ENCODE measurements around the gene THADA. TPM values are rescaled to one million over a fixed set of nuclear protein-coding genes. Genes with fewer than 3 reads are reported as not detected.

THADA gene
- total RNA-seq, 2 experiments from 2014 or later, result 34.5 to 35.2 TPM

DNA sequence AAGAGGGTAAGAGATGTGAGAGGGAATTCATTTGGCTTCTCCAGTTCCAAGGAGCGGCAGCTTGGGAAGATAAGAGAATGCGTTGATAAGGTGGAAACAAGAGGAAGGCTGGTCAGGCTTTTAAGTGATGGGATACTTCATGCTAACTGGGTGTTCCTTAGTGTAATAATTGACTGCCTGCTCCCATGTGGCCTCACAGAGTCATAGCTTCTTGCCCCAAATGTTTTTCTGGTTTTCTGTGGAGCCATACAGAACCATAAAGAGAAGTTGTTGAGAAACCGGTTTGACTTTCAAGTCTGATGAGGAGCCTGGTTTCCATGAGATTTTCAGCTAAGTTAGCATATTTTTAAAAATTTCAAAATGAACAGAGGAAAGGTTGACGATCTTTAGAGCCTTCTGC is 272.0 kb downstream of the THADA start:
- Mint-ChIP-seq H3K4me3 (no peak overlapping the region), H3K36me3 (peaks cover 16% of the 10 kb centered on the region), H3K9me3 (no peaks in the 10 kb centered on the region), H3K27ac (no peak overlapping the region), H3K4me1 (no peaks in the 10 kb centered on the region), H3K27me3 (no peaks in the 10 kb centered on the region)
- no peak for DNase-seq

DNA sequence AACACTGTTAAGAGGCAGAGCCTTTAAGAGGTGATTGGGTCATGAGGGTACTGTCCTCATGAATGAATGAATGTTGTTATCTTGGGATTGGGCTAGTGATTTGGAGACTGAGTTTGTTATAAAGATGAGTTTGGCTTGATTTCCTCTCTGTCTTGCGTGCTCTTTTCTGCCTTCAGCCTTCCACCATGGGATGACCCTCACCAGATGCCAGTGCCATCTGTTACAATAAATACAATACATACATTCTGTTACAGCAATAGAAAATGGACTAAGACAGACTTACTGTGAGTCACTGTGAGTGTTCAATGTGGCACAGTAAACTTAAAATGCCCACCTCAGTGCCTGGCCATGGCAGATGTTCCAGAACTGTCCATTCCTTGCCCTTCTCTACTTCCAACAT is 274.4 kb downstream of the THADA start:
- H3K4me1 Mint-ChIP-seq, result no peaks in the 10 kb centered on the region
- no peak overlapping the region for H3K27ac Mint-ChIP-seq
- no peak overlapping the region for H3K4me3 Mint-ChIP-seq
- peaks cover 16% of the 10 kb centered on the region for H3K36me3 Mint-ChIP-seq
- DNase-seq, result no peak
- H3K27me3 Mint-ChIP-seq, result no peaks in the 10 kb centered on the region
- H3K9me3 Mint-ChIP-seq, result no peaks in the 10 kb centered on the region

DNA sequence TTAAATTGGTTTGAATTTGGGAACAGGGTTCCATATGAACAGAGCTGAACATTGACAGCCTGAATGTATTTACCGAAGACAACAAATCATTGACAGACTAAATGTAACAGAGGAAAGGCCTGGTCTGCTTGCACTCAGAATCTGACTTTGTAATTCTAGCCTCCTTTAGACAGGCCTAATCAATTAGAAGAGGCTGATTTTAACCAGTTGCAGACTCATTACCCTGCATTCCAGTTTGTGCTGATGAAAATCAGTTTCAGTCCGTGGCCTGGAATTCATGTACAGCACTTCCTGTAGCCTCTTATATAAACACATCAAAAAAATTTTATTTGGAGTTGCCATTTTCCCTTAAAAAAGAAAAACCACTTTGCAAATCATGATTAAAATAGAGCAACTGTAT is 276.3 kb downstream of the THADA start:
- no peak for DNase-seq
- Mint-ChIP-seq H3K27ac (no peak overlapping the region), H3K4me1 (peaks cover 8% of the 10 kb centered on the region), H3K27me3 (no peaks in the 10 kb centered on the region), H3K36me3 (peaks cover 16% of the 10 kb centered on the region), H3K4me3 (no peak overlapping the region), H3K9me3 (no peaks in the 10 kb centered on the region)

DNA sequence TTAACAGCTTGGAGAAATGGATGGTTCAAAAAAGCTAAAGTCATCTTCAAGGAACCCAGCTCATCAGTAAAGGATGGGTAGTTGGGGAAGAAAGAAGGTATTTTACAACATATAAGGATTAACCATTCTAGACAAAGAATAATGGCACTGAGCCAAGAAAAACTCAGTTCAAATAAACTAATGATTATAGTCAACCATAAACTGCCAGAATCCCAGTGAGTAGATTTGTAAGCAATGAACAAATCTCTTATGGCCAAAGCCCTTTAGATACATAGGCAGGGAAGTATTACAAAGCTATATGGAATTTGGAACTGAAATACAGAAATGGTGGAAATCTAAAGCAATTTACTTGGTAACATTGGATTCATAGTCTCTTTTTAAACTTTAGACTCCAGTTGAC is 277.0 kb downstream of the THADA start:
- peaks cover 18% of the 10 kb centered on the region for H3K36me3 Mint-ChIP-seq
- no peak overlapping the region for H3K27ac Mint-ChIP-seq
- no peak overlapping the region for H3K4me3 Mint-ChIP-seq
- H3K9me3 Mint-ChIP-seq, result no peaks in the 10 kb centered on the region
- H3K27me3 Mint-ChIP-seq, result no peaks in the 10 kb centered on the region
- H3K4me1 Mint-ChIP-seq, result peaks cover 12% of the 10 kb centered on the region
- DNase-seq, result no peak

DNA sequence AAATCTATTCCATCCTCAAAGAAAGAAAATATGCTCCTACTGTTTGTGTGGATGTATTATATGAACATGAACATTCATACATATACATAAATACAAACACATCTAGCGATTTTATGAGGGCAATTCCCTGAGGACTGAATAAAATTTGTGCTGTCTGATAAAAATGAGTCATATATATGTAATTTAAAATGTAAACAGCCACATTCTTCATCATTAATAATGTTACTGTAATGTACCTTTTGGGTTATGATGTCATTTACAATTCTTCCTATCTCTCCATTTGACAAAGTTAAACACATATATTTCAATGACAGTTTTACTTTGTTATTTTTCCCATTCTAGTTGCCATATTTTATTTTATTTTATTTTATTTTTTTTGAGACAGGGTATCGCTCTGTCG is 278.2 kb downstream of the THADA start:
- H3K4me3 Mint-ChIP-seq, result no peak overlapping the region
- peaks cover 12% of the 10 kb centered on the region for H3K4me1 Mint-ChIP-seq
- no peaks in the 10 kb centered on the region for H3K9me3 Mint-ChIP-seq
- no peak for DNase-seq
- H3K36me3 Mint-ChIP-seq, result peaks cover 15% of the 10 kb centered on the region
- no peak overlapping the region for H3K27ac Mint-ChIP-seq
- H3K27me3 Mint-ChIP-seq, result no peaks in the 10 kb centered on the region

DNA sequence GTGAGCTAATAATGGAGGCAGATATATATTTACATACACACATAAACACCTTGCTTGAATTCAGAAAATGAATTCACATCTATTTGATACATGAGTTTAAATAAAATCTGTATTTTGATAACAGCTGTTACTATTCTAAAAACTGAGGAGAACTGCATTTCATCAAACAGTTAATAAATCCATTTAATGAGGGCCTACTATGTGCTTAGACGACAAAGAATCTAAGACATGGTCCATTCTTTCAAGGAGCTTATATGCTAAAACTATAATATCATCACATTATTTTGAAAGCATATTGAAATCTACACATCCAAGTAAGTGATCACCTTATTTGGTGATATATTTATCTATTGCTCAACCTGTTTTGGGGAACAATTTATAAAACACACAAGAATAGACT is 278.6 kb downstream of the THADA start:
- Mint-ChIP-seq H3K4me1 (peaks cover 12% of the 10 kb centered on the region), H3K27me3 (no peaks in the 10 kb centered on the region), H3K9me3 (no peaks in the 10 kb centered on the region), H3K4me3 (no peak overlapping the region), H3K27ac (no peak overlapping the region), H3K36me3 (peaks cover 15% of the 10 kb centered on the region)
- no peak for DNase-seq

DNA sequence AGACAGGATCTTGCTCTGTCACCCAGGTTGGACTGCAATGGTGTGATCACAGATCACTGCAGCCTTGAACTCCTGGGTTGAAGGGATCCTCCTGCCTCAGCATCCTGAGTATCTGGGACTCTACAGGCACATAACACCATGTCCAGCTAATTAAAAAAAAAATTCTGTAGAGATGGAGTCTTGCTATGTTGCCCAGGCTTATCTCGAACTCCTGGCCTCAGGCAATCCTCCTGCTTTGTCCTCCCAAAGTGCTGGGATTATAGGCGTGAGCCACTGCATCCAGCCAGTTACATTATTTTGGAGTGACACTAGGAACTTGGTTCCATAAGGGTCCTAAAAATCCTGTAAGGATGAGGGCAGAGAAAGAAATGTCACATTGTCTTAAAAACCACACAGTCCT is 280.4 kb downstream of the THADA start:
- Mint-ChIP-seq H3K27me3 (no peaks in the 10 kb centered on the region), H3K9me3 (no peaks in the 10 kb centered on the region), H3K27ac (no peak overlapping the region), H3K36me3 (peaks cover 27% of the 10 kb centered on the region), H3K4me1 (peaks cover 12% of the 10 kb centered on the region), H3K4me3 (no peak overlapping the region)
- DNase-seq, result no peak

DNA sequence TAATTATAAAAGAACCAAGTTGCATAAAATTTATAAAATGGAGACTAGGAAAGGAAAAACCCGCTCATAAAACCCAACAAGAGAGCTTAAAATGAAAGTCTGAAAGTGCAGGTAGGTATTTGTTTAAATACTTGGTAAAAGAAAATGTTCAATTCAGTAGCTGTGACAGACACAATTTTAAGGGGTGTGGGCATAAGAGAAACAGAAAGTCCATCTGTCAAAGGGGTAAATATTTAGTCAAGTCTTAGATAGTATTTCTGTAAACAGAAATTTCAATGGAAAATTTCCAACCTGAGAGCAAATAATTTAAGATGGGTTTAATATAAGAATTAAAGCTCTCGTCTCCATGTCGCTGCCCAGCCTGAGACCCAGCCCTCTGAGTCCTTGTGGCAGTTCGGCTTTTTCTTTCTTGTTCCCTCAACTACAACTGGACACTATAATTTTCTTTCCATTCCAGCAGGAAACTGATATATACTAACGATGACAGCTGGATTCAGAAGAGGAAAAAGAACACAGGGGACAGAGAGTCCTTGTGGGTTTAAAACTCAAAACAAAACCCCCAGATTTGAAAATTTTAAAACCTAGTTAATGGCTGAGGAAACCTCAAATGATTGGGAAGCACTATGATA is 281.4 kb downstream of the THADA start:
- H3K4me3 Mint-ChIP-seq, result no peak overlapping the region
- no peaks in the 10 kb centered on the region for H3K9me3 Mint-ChIP-seq
- no peaks in the 10 kb centered on the region for H3K27me3 Mint-ChIP-seq
- no peak for DNase-seq
- H3K36me3 Mint-ChIP-seq, result peaks cover 23% of the 10 kb centered on the region
- H3K4me1 Mint-ChIP-seq, result peaks cover 12% of the 10 kb centered on the region
- no peak overlapping the region for H3K27ac Mint-ChIP-seq

DNA sequence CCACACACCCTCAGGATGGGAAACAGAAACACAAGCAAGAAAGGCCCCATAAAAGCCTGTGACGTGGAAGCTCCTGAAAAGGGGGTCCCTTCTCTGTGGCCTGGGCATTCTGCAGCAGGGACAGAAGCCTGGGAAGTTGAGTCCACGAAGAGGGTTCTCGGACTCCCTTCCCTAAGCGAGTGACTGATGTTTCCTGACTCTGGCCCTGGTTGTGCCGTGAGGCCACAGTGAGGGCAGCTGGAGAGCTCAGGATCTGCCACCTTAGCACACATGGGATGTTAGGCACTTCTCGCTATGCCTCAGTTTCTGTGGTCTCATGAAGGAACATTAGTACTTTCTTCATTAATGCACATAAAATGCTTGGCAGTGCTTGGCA is 282.2 kb downstream of the THADA start:
- Mint-ChIP-seq H3K36me3 (peaks cover 20% of the 10 kb centered on the region), H3K9me3 (no peaks in the 10 kb centered on the region), H3K27ac (no peak overlapping the region), H3K4me1 (peaks cover 12% of the 10 kb centered on the region), H3K27me3 (no peaks in the 10 kb centered on the region), H3K4me3 (no peak overlapping the region)
- no peak for DNase-seq

DNA sequence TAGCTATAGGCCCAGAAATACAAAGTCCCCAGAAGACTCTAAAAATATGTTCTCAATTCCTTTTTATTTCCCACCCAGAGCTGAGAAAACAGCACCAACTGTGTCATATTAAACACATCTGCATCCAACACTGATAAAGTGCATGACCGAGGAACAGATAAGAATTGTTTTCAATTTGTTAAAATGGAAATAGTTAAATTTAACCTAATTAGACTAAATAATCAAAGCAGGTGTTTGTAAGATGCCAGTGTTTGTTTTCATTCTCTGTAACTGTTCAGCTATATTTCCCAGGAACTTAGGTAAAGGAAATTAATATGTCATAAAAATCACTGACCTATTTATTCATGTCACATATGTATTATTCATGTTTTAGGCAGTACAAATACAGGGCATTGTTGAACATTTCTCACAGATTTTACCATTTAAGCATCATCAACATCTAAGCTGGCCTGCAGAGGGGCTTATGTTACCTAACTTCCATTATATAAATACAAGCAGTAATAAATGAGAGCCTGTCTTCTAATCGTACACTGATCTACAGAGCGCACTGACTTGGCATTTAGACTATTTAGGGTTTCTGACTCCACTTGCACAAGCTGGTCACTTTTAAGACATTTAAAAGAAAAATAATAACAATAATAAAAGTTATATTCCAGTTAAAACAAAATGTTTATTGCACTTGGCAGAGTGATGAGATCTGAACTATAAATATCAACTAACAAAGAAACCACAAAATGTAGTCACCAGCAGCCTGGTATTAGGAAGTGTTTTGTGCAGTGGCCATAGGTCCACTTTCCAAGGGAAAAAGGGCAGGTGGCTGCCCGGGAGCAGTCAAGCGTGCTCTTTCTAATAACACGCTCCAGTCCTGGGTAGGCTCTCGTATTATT is 282.8 kb downstream of the THADA start:
- Mint-ChIP-seq H3K9me3 (no peaks in the 10 kb centered on the region), H3K27me3 (no peaks in the 10 kb centered on the region), H3K4me3 (no peak overlapping the region), H3K4me1 (peaks cover 12% of the 10 kb centered on the region), H3K36me3 (peaks cover 20% of the 10 kb centered on the region), H3K27ac (no peak overlapping the region)
- DNase-seq, result no peak

DNA sequence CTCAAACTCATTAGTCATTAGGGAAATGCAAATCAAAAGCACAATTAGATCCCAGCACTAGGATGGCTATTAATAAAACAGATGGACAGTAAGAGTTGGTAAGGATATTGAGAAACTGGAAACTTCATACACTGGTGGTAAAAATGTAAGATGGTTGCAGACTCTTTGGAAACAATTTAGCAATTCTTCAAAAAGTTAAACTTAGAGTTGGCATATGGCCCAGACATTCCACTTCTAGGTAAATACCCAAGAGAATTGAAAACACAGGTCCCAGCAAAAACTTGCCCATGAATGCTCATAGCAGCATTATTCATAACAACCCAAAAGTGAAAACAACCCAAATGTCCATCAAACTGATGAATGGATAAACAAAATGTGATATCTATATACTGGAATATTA is 284.6 kb downstream of the THADA start:
- Mint-ChIP-seq H3K27me3 (no peaks in the 10 kb centered on the region), H3K4me1 (peaks cover 11% of the 10 kb centered on the region), H3K27ac (no peak overlapping the region), H3K9me3 (no peaks in the 10 kb centered on the region), H3K4me3 (no peak overlapping the region), H3K36me3 (peaks cover 20% of the 10 kb centered on the region)
- DNase-seq, result no peak

DNA sequence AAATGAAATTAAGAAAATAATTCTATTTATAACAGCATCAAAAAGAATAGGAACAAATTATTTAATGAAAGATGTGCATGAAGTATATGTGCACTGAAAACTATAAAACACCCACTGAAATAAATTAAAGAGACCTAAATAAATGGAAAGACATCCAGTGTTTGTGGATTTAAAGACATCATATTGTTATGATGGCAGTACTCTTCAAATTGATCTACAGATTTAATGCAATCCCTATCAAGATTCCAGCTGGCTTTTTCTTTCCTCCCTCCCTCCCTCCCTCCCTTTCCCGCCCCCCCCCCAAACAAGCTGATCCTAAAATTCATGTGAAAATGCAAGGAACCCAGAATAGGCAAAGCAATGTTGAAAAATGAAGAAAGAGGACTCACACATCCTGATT is 285.9 kb downstream of the THADA start:
- no peak overlapping the region for H3K27ac Mint-ChIP-seq
- no peaks in the 10 kb centered on the region for H3K27me3 Mint-ChIP-seq
- no peak overlapping the region for H3K4me3 Mint-ChIP-seq
- DNase-seq, result no peak
- H3K36me3 Mint-ChIP-seq, result peaks cover 23% of the 10 kb centered on the region
- peaks cover 8% of the 10 kb centered on the region for H3K4me1 Mint-ChIP-seq
- no peaks in the 10 kb centered on the region for H3K9me3 Mint-ChIP-seq

DNA sequence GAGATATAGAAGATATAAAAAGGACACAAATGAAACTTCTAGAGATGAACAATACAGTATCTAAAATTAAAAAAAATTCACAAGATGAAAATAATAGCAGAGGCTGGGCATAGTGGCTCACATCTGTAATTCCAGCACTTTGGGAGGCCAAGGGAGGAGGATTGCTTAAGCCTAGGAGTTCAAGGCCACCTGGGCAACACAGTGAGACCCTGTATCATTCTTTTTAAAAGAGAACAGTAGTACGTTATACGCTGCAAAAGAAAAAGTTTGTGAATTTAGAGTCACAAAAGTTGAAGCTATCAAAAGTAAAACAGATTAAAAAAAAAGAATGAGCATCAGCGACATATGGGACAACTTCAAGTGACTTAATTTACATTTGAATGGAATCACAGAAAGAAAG is 287.9 kb downstream of the THADA start:
- DNase-seq, result no peak
- H3K9me3 Mint-ChIP-seq, result no peaks in the 10 kb centered on the region
- no peaks in the 10 kb centered on the region for H3K27me3 Mint-ChIP-seq
- H3K4me1 Mint-ChIP-seq, result peaks cover 10% of the 10 kb centered on the region
- H3K4me3 Mint-ChIP-seq, result no peak overlapping the region
- H3K27ac Mint-ChIP-seq, result no peak overlapping the region
- H3K36me3 Mint-ChIP-seq, result peaks cover 25% of the 10 kb centered on the region

DNA sequence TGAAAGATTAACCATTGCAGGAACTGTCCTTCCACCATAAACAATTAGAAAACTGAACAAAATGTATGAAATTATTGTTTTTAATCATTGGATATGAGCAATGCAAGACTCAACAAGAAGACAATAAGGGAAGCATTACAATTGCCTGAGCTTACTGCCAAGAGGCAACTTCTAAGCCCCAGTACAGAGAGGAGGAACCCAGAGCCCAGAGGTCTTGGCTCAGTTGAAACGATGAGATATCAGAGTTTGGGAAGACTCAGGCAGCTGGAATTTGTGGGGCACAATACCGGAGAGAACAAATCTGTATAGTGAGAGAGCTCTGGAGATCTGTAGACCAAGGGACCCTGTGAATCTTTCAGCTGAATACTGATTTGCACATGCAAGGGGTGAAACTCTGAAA is 288.8 kb downstream of the THADA start:
- no peak for DNase-seq
- H3K9me3 Mint-ChIP-seq, result no peaks in the 10 kb centered on the region
- H3K27ac Mint-ChIP-seq, result no peak overlapping the region
- peaks cover 25% of the 10 kb centered on the region for H3K36me3 Mint-ChIP-seq
- peaks cover 14% of the 10 kb centered on the region for H3K4me1 Mint-ChIP-seq
- H3K27me3 Mint-ChIP-seq, result no peaks in the 10 kb centered on the region
- no peak overlapping the region for H3K4me3 Mint-ChIP-seq

DNA sequence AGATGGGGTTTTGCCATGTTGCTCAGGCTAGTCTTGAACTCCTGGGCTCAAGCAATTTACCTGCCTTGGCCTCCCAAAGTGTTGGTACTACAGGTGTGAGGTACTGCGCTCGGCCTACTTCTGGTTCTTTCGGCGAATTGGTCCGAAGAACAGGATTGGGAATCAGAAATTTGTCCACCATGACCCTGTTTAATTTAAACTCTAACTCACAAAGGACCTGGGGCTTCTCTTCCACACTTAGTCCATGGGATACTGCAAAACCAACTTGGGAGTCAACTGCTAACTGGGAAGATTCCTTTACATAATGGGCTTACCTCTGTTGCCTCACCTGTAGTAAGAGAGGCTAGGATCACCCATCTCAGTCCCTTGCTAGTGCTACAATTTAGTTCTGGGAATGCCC is 289.6 kb downstream of the THADA start:
- no peak for DNase-seq
- Mint-ChIP-seq H3K36me3 (peaks cover 18% of the 10 kb centered on the region), H3K4me1 (peaks cover 15% of the 10 kb centered on the region), H3K27ac (no peak overlapping the region), H3K9me3 (no peaks in the 10 kb centered on the region), H3K4me3 (no peak overlapping the region), H3K27me3 (no peaks in the 10 kb centered on the region)

DNA sequence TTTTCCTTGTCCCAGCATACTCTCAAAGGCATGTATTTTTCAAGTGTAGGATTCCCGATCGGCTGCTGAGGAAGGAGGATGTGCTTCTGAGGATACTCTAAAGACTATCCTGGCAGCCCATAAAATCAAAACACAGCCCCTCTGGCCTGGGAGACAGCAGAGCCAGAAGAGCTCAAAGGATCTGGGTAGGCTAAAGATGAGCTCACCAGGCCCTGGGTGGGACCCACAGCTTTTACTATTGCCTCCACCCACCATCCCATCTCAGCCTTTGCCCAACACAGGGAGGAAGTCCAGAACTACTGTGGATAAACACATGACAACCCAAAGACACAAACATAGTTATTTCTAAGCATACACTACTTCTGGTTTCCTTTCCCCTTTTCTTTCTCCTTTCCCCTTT is 290.3 kb downstream of the THADA start:
- no peaks in the 10 kb centered on the region for H3K27me3 Mint-ChIP-seq
- no peak overlapping the region for H3K27ac Mint-ChIP-seq
- H3K4me3 Mint-ChIP-seq, result no peak overlapping the region

More for the DNA sequence above, 290.3 kb downstream of the THADA start:
- no peak for DNase-seq
- peaks cover 11% of the 10 kb centered on the region for H3K36me3 Mint-ChIP-seq
- no peaks in the 10 kb centered on the region for H3K9me3 Mint-ChIP-seq
- H3K4me1 Mint-ChIP-seq, result peaks cover 15% of the 10 kb centered on the region

Data from activated naive CD8-positive, alpha-beta T cell treated with anti-CD3 and anti-CD28 coated beads for 36 hours (primary cell).